Upper lobe of left lung (tissue), 6 donors: ENCODE data around the gene ABAT. TPM values are rescaled to one million over a fixed set of nuclear protein-coding genes. Genes with fewer than 3 reads are reported as not detected.
"Not testable (repeated sequence)": the region's sequence is repeated elsewhere in the genome, so short reads cannot be mapped to it uniquely, and the experiment has no call there.

Experiments
- ATAC-seq, 2 donors: fragments of 200-7000 bp; cut with Tn5 transposase; one replicate each; pipeline ENCODE4 v1.9.1; 2022; ENCODE audit warnings: mild to moderate bottlenecking in 2 of 2, moderate library complexity in 2 of 2; ENCODE audit not compliant: low FRiP score in 2 of 2
- DNase-seq, 2 donors: peaks; one replicate each; pipeline ENCODE4 v3.0.0-alpha.2; 2019 to 2020
- H3K27ac ChIP-seq, 4 donors: fragments of 200-600 bp; sonication (generic); one replicate each; pipeline ENCODE4 v1.5.1; 2016 to 2019
- H3K27me3 ChIP-seq, 4 donors: fragments of 200-600 bp; sonication (generic); one replicate each; pipeline ENCODE4 v1.5.1; 2017 to 2019
- H3K36me3 ChIP-seq, 4 donors: fragments of 200-600 bp; sonication (generic); one replicate each; pipeline ENCODE4 v1.5.1; 2016 to 2019
- H3K4me1 ChIP-seq, 4 donors: fragments of 200-600 bp; sonication (generic); one replicate each; pipeline ENCODE4 v1.5.1; 2018 to 2019
- H3K4me3 ChIP-seq, 4 donors: fragments of 200-600 bp; sonication (generic); one replicate each; pipeline ENCODE4 v1.5.1; 2017 to 2019; ENCODE audit warnings: mild to moderate bottlenecking in 2 of 4, moderate library complexity in 1 of 4
- H3K9me3 ChIP-seq, 4 donors: fragments of 200-600 bp; sonication (generic); one replicate each; pipeline ENCODE4 v1.5.1; 2018 to 2019
- CTCF ChIP-seq, 6 experiments: fragments of 450-650 bp in 4 of 6; fragments of 200-600 bp in 2 of 6; sonication (generic) in 2 of 6; IDR thresholded peaks; one replicate each; pipeline ENCODE4 v1.5.1; 2016 to 2019; ENCODE audit warnings: antibody characterized with exemption in 6 of 6
- EP300 ChIP-seq, 4 donors: sonication (generic); formaldehyde crosslinking; IDR thresholded peaks; one replicate each; pipeline ENCODE4 v1.5.1; 2017; ENCODE audit warnings: antibody characterized with exemption in 4 of 4, control low read depth in 2 of 4
- POLR2A ChIP-seq, 4 donors: fragments of 450-650 bp; IDR thresholded peaks; one replicate each; pipeline ENCODE4 v1.5.1; 2016 to 2017; ENCODE audit warnings: antibody characterized with exemption in 4 of 4, mild to moderate bottlenecking in 2 of 4
- POLR2AphosphoS5 ChIP-seq, 2 donors: sonication (generic); formaldehyde crosslinking; IDR thresholded peaks; one replicate each; pipeline ENCODE4 v1.5.1; 2017; ENCODE audit warnings: antibody characterized with exemption in 2 of 2
- WGBS, 2 donors: methylation state at CpG; one replicate each; pipeline ENCODE4 v1.1.5; 2017 to 2018; 5-methylcytosine and 5-hydroxymethylcytosine counted together
- total RNA-seq, 6 donors: library from RNA; depleted of rRNA in 4 of 6; stranded (reverse); fragments of >200 nt in 4 of 6; gene quantifications; one replicate each; pipeline versions ENCODE4 v1.1.0 to v1.2.1, GENCODE V29; 2016 to 2021
- donor health status: DM: no; HTN: no; CAD: no; lungs with moderate emphysema.
- donor health status: DM: no; HTN: yes; CAD: no; lungs with severe emphysema.

The ABAT gene
- total RNA-seq, 6 donors from 2014 or later, result 4.7 to 22.0 (median 9.1) TPM

DNA sequence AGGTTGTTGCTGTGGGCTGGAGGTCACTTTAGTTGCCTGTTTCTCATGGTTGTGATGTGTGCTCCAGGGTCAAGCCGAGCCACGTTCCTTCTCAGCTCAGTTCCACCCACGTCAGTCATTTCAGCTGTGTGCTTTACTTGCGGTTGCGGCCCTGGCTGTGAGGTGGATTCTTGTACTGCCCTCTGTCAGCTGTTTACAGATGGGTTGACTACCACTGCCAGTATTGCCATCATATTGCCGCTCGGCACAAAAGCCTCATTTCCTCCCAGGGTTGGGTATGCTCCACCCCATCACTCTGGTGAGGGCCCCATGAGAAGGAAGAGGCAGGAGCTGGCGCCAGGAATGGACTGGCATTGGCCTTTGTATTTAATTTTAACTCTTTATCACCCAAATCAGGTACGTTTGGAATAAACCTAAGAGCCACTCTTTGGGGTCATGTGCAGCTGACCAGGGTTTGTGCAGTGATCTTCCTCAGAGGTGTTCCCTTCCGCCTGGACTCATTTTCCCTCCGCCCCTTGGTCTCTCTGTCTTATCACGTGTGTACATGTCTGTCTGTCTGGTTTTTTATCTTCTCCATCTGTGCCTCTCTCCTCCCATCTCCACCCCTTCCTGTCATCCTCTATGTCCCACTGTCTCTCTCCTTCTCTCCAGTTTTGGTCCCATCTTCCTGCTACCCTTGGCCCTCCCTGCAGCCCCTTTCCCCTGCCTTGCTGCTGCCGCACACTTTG lies 27.9 kb upstream of the ABAT start:
- 67 to 75% methylated on average over 10 to 13 of the region's 13 CpGs for WGBS, 2 donors
- H3K36me3 ChIP-seq, result peaks cover 18 to 73% (median 66%) of the 10 kb centered on the region in 4 donors
- ATAC-seq, result no peak

GRCh38 chr16:8647721-8648318 lies 26.6 kb upstream of the ABAT start:
- no peak for ATAC-seq
- no peak for TF ChIP-seq CTCF (IDR thresholded peaks at IDR 0.05)
- TF ChIP-seq POLR2AphosphoS5 (IDR thresholded peaks at IDR 0.05), result no peak
- no peak for TF ChIP-seq EP300 (IDR thresholded peaks at IDR 0.05)
- TF ChIP-seq POLR2A (IDR thresholded peaks at IDR 0.05), result no peak
- Histone ChIP-seq H3K4me1 (peaks cover 0 to 3% (median 0%) of the 10 kb centered on the region in 4 donors), H3K27me3 (no peaks in the 10 kb centered on the region), H3K9me3 (no peaks in the 10 kb centered on the region), H3K36me3 (peaks cover 15 to 59% (median 53%) of the 10 kb centered on the region in 4 donors), H3K27ac (no peak overlapping the region), H3K4me3 (no peak overlapping the region)
- DNase-seq, result no peak
- WGBS, 2 donors, result 77 to 83% methylated on average over 7 to 9 of the region's 9 CpGs

More for the DNA sequence above, 27.9 kb upstream of the ABAT start:
- no peak for DNase-seq
- H3K27me3 ChIP-seq, result no peaks in the 10 kb centered on the region
- H3K27ac ChIP-seq, result no peak overlapping the region
- H3K9me3 ChIP-seq, result no peaks in the 10 kb centered on the region
- no peak overlapping the region for H3K4me3 ChIP-seq
- peaks cover 0 to 3% (median 0%) of the 10 kb centered on the region in 4 donors for H3K4me1 ChIP-seq
- no peak for TF ChIP-seq CTCF (IDR thresholded peaks at IDR 0.05)
- no peak for TF ChIP-seq POLR2A (IDR thresholded peaks at IDR 0.05)
- TF ChIP-seq POLR2AphosphoS5 (IDR thresholded peaks at IDR 0.05), result no peak
- TF ChIP-seq EP300 (IDR thresholded peaks at IDR 0.05), result no peak

DNA sequence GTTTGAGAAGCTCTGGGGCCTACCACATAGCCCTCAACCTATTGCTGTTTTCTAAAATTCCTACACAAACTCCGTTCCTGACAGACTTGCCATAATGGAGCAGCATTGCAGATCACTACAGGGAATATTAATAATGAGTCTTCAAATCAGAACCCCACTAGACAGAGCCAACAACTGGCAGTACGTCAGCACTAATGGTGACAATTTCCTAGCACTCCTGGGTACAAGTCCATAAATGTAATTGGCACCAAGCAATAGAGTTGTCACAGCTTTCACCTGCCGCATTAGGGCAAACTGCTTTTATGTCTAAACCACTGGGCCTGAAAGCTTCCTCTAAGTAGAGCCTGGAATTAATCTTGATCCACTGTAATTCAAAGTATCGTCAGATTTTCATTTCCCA lies 25.5 kb upstream of the ABAT start:
- H3K4me3 ChIP-seq, result no peak overlapping the region
- no peak overlapping the region for H3K27ac ChIP-seq
- peaks cover 15 to 49% (median 43%) of the 10 kb centered on the region in 4 donors for H3K36me3 ChIP-seq
- no peaks in the 10 kb centered on the region for H3K9me3 ChIP-seq
- no peaks in the 10 kb centered on the region for H3K27me3 ChIP-seq
- H3K4me1 ChIP-seq, result peaks cover 0 to 3% (median 0%) of the 10 kb centered on the region in 4 donors
- TF ChIP-seq CTCF (IDR thresholded peaks at IDR 0.05), result no peak
- no peak for TF ChIP-seq POLR2A (IDR thresholded peaks at IDR 0.05)
- TF ChIP-seq POLR2AphosphoS5 (IDR thresholded peaks at IDR 0.05), result no peak
- TF ChIP-seq EP300 (IDR thresholded peaks at IDR 0.05), result no peak
- ATAC-seq (no peak), DNase-seq (no peak)
- WGBS, 2 donors, result 94 to 96% methylated on average over 3 to 4 of the region's 4 CpGs

DNA sequence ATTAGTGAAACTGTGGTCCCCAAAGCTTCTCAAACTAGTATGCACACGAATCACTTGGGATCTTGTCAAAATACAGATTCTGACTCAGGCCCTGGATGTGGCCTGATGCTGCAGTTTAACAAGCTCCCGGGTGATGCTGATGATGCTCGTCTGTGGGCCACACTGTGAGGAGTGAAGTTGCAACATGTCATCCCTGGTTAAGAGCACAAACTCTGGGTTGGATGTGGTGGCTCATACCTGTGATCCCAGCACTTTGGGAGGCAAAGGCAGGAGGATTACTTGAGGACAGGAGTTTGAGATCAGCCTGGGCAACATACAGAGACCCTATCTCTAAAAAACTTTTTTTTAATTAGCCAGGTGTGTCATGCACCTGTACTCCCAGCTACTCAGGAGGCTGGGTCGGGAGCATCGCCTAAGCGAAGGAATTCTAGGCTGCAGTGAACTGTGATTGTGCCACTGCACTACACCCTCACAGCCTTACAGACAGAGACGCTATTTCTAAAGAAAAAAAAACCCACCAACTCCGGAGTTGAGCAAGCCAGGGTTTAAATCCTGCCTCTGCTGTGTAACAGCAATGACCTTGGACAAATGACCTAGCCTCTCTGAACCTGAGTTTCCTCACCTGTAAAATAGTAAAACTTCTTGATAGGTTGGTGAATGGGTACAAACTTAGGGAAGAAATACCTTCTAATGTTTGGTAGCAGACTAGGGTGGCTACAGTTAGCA lies 24.4 kb upstream of the ABAT start:
- no peaks in the 10 kb centered on the region for H3K9me3 ChIP-seq
- TF ChIP-seq POLR2A (IDR thresholded peaks at IDR 0.05), result no peak
- no peak for TF ChIP-seq EP300 (IDR thresholded peaks at IDR 0.05)
- TF ChIP-seq CTCF (IDR thresholded peaks at IDR 0.05), result no peak
- no peak for TF ChIP-seq POLR2AphosphoS5 (IDR thresholded peaks at IDR 0.05)
- DNase-seq (no peak), ATAC-seq (no peak)
- peaks cover 0 to 3% (median 0%) of the 10 kb centered on the region in 4 donors for H3K4me1 ChIP-seq
- 74 to 84% methylated on average over 8 of the region's 8 CpGs for WGBS, 2 donors
- H3K27me3 ChIP-seq, result no peaks in the 10 kb centered on the region
- no peak overlapping the region for H3K27ac ChIP-seq
- peaks cover 9 to 38% (median 32%) of the 10 kb centered on the region in 4 donors for H3K36me3 ChIP-seq
- no peak overlapping the region for H3K4me3 ChIP-seq

- H3K4me1 ChIP-seq, H3K4me3 ChIP-seq, ATAC-seq, H3K27ac ChIP-seq, DNase-seq, H3K27me3 ChIP-seq, H3K9me3 ChIP-seq: not testable (repeated sequence)
- 78 to 82% methylated on average over 6 of the region's 7 CpGs for WGBS, 2 donors
- peaks cover 3 to 18% (median 13%) of the 10 kb centered on the region in 4 donors for H3K36me3 ChIP-seq
Measured at GRCh38 chr16:8651958-8652357, 22.5 kb upstream of the ABAT start.
